Measurements from ENCODE around the gene LRRC17. TPM values are rescaled to one million over a fixed set of nuclear protein-coding genes. Genes with fewer than 3 reads are reported as not detected.
A peak's percentile ranks its signal among the peaks of the same experiment; 100 is the strongest.

LRRC17 gene
- total RNA-seq, 1 experiment from 2014 or later = 0.39 TPM

DNA sequence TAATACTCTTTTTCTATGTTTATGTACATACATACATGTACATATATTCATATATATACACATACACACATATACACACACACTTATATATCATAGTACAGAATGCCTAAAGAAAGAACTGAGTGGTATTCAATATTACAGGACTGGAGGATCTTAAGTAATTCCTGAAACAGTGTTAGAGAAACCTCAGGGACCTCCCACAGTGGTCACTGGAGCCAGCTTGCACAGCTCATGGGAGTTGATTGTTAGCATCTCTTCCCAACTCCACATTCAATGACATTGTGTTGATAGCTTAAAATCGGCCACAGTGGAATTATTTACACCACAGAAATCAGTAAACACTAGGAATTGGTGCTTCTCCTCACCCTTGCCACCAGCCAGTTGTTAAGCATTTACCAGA lies 6.0 kb downstream of the LRRC17 start:
- no peak overlapping the region for H3K4me3 ChIP-seq (ENCODE audit: low read depth in 2 of 2, low read length in 2 of 2)
- BruUV-seq (replicated peaks) = no TSS peak
- no peaks in the 10 kb centered on the region for H3K9me3 ChIP-seq (ENCODE audit: control insufficient read depth, insufficient read depth, low read depth, low read length)
- CTCF ChIA-PET = no interaction called here
- DNase-seq (ENCODE audit: low read depth, low spot score) (no peak), ATAC-seq (no peak)
- POLR2A ChIA-PET = no interaction called here
- no peaks in the 10 kb centered on the region for H3K36me3 ChIP-seq (ENCODE audit: control insufficient read depth, insufficient read depth, low read length)
- intact Hi-C loops (cut with micrococcal nuclease; ENCODE audit: unreplicated experiment) (no loop called here), in situ Hi-C loops (cut with HindIII; ENCODE audit: low pct_unique_long_range_greater_than_20kb, low sequenced_read_pairs) (no loop called here)
- peak overlapping the region; percentile 14; the same call in 1 of the 2 replicates for H3K27ac ChIP-seq (ENCODE audit: low read length)
- no peaks in the 10 kb centered on the region for H3K4me1 ChIP-seq (ENCODE audit: control insufficient read depth, insufficient read depth, low read length)
- H3K27me3 ChIP-seq (ENCODE audit: control insufficient read depth, insufficient read depth, low read length) = no peaks in the 10 kb centered on the region
- TF ChIP-seq, protein P1, sequence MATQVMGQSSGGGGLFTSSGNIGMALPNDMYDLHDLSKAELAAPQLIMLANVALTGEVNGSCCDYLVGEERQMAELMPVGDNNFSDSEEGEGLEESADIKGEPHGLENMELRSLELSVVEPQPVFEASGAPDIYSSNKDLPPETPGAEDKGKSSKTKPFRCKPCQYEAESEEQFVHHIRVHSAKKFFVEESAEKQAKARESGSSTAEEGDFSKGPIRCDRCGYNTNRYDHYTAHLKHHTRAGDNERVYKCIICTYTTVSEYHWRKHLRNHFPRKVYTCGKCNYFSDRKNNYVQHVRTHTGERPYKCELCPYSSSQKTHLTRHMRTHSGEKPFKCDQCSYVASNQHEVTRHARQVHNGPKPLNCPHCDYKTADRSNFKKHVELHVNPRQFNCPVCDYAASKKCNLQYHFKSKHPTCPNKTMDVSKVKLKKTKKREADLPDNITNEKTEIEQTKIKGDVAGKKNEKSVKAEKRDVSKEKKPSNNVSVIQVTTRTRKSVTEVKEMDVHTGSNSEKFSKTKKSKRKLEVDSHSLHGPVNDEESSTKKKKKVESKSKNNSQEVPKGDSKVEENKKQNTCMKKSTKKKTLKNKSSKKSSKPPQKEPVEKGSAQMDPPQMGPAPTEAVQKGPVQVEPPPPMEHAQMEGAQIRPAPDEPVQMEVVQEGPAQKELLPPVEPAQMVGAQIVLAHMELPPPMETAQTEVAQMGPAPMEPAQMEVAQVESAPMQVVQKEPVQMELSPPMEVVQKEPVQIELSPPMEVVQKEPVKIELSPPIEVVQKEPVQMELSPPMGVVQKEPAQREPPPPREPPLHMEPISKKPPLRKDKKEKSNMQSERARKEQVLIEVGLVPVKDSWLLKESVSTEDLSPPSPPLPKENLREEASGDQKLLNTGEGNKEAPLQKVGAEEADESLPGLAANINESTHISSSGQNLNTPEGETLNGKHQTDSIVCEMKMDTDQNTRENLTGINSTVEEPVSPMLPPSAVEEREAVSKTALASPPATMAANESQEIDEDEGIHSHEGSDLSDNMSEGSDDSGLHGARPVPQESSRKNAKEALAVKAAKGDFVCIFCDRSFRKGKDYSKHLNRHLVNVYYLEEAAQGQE (IDR thresholded peaks at IDR 0.05; ENCODE audit: insufficient read depth in 1 of 2, low read depth in 2 of 2, low read length in 1 of 2) = no peak
- no peak for TF ChIP-seq SIN3A (IDR thresholded peaks at IDR 0.05; ENCODE audit: borderline replicate concordance, insufficient read depth, low read depth, low read length)
- no peak for TF ChIP-seq POLR2AphosphoS5 (IDR thresholded peaks at IDR 0.05; ENCODE audit: low read depth, low read length)
- TF ChIP-seq, protein P2, sequence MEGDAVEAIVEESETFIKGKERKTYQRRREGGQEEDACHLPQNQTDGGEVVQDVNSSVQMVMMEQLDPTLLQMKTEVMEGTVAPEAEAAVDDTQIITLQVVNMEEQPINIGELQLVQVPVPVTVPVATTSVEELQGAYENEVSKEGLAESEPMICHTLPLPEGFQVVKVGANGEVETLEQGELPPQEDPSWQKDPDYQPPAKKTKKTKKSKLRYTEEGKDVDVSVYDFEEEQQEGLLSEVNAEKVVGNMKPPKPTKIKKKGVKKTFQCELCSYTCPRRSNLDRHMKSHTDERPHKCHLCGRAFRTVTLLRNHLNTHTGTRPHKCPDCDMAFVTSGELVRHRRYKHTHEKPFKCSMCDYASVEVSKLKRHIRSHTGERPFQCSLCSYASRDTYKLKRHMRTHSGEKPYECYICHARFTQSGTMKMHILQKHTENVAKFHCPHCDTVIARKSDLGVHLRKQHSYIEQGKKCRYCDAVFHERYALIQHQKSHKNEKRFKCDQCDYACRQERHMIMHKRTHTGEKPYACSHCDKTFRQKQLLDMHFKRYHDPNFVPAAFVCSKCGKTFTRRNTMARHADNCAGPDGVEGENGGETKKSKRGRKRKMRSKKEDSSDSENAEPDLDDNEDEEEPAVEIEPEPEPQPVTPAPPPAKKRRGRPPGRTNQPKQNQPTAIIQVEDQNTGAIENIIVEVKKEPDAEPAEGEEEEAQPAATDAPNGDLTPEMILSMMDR (IDR thresholded peaks at IDR 0.05) = no peak
- no peak for TF ChIP-seq TCF7L2 (IDR thresholded peaks at IDR 0.05; ENCODE audit: low read depth, low read length)

DNA sequence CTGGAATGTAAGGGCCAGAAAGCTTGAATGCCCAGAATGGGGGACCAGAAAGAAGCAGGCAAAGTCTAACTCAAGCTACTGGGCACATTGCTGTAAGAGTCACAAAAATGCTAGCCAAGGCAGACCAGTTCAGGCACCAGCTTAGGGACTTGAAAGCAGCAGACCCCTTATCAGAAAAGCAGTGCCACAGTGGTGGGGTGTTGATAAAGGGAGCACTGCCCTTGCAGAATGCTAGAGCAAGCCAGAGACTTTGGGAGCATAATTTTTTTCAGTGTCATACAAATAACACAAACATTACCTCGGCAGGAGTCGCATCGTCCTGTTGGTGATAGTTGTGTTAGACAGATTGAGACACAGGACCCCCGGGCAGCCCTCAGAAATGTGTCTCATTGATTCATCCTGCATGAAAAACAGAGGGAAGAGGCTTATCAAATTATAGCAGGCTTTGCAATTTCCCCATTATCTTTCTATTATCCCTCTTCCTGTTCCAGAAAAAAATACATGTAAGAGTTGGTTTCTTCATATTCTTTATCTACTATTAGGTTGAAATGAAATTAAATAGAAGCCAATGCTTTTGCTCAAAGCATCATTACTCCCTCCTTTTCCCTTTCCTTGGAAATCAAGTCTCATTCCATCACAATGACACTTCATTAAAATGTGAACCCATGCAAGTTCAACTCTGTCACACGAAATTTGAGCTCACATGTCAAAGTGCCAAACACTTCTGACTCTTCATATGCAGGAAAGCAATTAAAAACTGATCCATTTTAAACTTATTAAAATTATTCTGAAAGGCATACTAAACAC lies 13.4 kb downstream of the LRRC17 start:
- in situ Hi-C loops (cut with HindIII; ENCODE audit: low pct_unique_long_range_greater_than_20kb, low sequenced_read_pairs) = no loop called here
- TF ChIP-seq, protein P2 (IDR thresholded peaks at IDR 0.05) = no peak
- TF ChIP-seq TCF7L2 (IDR thresholded peaks at IDR 0.05; ENCODE audit: low read depth, low read length) = no peak
- intact Hi-C loops (cut with micrococcal nuclease; ENCODE audit: unreplicated experiment) = no loop called here
- Histone ChIP-seq H3K36me3 (ENCODE audit: control insufficient read depth, insufficient read depth, low read length) (no peaks in the 10 kb centered on the region), H3K4me1 (ENCODE audit: control insufficient read depth, insufficient read depth, low read length) (no peaks in the 10 kb centered on the region; the same call in 1 of the 2 replicates), H3K27me3 (ENCODE audit: control insufficient read depth, insufficient read depth, low read length) (no peaks in the 10 kb centered on the region), H3K9me3 (ENCODE audit: control insufficient read depth, insufficient read depth, low read depth, low read length) (no peaks in the 10 kb centered on the region), H3K4me3 (ENCODE audit: low read depth in 2 of 2, low read length in 2 of 2) (no peak overlapping the region), H3K27ac (ENCODE audit: low read length) (no peak overlapping the region)
- DNase-seq (ENCODE audit: low read depth, low spot score) (no peak), ATAC-seq (no peak)
- ChIA-PET POLR2A (no interaction called here), CTCF (no interaction called here)
- BruUV-seq (replicated peaks) = no TSS peak

Data from Panc1 (cell line).